AG09319 (cell line): ENCODE measurements around the gene CXADR.

ENCODE experiments used
- DNase-seq: peaks from one replicate; pipeline ENCODE4 v3.0.0-alpha.2; 2010; ENCODE audit warnings: low read depth; ENCODE audit errors: extremely low read depth
- TF ChIP-seq, protein P1 (sequence below): IDR thresholded peaks from 2 replicates; pipeline ENCODE4 v1.5.1; 2011; ENCODE audit warnings: low read depth, mild to moderate bottlenecking, inconsistent platforms, low read length, moderate library complexity

CXADR gene

DNA sequence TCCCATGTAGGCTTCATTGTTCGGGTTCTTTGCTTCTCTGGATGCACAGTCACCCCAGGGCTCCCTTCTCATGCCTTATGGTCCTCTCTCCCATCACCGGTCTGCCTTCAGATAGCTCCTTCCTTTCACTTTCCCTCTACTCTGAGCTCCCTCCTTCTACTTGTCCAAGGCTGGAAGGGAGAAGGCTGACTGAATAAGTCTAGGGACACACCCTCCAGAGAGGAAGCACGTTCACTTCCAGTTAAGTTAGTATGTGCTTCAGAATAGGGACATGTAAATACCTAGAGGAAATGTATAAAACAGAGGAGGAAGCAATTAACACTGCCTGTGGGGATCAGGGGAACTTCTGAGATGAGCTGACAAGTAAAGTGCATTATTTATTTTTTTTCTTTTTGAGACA lies 23.5 kb downstream of the CXADR start:
- DNase-seq = no peak

DNA sequence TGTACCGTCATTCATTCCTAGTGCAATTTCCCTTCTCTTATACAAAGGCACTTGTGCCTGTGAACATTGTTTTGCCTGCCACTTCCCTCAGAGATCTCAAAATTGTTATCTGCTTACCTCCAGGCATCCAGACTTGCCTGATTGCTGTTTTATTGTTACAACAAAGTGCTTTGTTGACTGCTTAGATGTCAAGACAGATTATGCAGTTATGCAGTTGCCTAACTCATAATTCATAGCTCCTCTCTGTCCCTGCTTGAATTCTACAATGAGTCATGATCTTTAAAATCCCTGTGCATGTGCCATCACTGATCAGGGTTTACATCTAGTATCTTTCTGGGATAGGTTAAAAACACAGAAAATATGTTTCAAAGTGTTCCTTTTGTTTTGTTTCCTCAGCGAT lies 24.5 kb downstream of the CXADR start:
- TF ChIP-seq, protein P1, sequence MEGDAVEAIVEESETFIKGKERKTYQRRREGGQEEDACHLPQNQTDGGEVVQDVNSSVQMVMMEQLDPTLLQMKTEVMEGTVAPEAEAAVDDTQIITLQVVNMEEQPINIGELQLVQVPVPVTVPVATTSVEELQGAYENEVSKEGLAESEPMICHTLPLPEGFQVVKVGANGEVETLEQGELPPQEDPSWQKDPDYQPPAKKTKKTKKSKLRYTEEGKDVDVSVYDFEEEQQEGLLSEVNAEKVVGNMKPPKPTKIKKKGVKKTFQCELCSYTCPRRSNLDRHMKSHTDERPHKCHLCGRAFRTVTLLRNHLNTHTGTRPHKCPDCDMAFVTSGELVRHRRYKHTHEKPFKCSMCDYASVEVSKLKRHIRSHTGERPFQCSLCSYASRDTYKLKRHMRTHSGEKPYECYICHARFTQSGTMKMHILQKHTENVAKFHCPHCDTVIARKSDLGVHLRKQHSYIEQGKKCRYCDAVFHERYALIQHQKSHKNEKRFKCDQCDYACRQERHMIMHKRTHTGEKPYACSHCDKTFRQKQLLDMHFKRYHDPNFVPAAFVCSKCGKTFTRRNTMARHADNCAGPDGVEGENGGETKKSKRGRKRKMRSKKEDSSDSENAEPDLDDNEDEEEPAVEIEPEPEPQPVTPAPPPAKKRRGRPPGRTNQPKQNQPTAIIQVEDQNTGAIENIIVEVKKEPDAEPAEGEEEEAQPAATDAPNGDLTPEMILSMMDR = no peak
- DNase-seq = no peak

More for the DNA sequence above, 23.5 kb downstream of the CXADR start:
- TF ChIP-seq, protein P1 = no peak

DNA sequence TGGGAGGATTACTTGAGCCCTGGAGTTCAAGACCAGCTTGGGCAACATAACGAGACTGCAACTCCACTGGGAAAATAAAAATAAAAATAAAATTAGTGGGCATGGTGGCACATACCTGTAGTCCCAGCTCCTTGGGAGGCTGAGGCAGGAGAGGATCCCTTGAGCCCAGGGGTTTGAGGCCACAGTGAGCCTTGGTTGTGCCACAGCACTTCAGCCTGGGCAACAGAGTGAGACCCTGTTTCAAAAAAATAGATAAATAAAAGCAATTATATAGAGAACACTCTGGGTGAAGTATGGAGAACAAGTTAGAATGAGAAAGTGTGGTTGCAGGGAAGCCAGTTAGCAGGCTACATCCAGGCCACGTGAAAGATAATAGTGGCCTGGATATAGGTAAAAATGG lies 25.7 kb downstream of the CXADR start:
- no peak for DNase-seq
- TF ChIP-seq, protein P1 = no peak

DNA sequence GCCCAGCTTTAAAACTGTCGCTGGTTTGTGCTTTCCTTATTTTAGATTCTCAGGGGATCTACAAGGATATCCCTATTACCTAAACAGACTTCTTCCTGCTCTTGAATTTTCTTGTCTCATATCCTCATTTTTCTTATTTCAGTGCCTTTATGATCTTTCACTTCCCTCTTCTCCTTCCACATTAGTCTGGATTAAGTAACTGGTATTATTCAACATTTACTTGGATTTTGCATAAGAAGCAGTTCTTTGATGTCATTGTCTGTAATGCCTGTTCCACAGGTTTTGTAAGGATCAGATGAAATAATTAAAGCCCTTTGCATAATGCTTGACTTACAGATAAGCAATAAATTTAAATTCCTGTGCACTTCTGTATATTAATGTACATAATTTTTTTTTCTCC lies 26.5 kb downstream of the CXADR start:
- DNase-seq = no peak

DNA sequence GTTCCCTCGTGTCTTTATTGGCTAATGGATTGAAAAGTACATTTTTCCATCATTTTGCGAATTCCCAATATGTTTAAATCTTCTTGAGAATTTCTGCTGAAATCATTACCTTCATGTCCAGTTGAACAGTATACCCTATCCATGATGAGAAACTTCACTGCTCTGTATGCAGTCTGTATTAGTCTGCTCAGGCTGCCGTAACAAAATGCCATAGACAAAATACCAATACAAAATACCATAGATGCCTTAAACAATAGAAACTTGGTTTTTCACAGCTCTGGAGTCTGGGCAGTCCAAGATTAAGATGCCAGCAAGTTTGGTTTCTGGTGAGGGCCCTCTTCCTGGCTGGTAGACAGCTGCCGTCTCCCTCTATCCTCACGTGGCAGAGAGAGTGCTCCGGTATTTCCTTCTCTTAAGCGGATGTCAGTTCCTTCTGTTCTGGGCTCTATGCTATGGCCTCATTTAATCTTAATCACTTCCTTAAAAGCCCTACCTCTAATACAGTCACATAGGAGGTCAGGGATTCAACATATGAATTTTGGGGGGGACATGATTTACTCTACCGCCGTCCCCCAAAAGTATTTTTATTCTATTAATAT lies 27.0 kb downstream of the CXADR start:
- no peak for DNase-seq
- TF ChIP-seq, protein P1 = no peak

More for the DNA sequence above, 26.5 kb downstream of the CXADR start:
- TF ChIP-seq, protein P1 = no peak

DNA sequence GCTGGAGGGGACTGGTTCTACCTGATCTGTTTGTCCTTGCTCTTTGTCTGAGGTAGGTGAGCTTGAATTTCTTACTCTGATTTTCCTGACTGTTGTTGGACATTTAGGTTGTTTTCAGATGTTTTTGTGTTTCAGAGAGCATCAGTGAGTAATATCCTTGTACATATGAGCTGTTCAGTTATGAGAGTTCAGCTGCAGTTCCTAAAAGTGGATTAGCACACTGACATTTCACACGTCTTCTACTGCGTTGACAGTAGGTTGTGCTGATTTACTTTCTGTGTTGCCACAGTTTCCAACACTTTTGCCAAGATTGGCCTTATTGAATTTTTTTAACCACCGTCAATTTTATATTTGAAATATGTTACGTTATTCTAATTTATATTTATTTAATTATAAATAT lies 27.7 kb downstream of the CXADR start:
- TF ChIP-seq, protein P1 = no peak
- no peak for DNase-seq

DNA sequence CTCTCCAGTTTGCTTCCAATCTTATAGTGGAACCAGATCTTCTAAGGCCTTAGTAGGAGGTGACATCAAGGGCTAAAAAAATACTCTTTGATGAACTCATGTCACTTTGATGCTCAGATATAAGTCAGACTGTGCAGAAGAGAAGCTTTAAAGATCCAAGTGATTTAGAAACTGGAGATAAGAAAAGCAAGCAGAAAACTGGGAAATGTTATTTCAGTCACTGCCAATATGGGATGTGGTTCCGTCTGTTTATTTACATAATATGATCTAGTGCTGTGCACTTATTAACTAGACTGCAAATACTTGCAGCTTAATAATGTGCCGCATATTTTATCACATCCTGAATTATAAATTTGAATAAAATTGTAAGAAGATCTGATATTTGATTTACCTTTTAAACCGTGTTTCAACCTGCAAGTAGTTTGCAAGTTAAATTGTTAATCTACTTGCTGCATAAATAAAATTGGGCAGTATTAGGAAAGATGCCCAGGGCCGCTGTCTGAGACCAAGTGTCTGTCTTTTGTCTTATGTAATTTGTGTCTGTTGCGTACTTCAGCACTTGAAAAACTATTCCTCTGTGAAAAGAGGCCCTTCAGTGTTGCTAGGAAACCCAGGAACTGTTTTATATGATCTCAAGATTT lies 29.6 kb downstream of the CXADR start:
- no peak for DNase-seq
- TF ChIP-seq, protein P1 = no peak
